Measurements from ENCODE around the gene OR8A1.

OR8A1 gene

DNA sequence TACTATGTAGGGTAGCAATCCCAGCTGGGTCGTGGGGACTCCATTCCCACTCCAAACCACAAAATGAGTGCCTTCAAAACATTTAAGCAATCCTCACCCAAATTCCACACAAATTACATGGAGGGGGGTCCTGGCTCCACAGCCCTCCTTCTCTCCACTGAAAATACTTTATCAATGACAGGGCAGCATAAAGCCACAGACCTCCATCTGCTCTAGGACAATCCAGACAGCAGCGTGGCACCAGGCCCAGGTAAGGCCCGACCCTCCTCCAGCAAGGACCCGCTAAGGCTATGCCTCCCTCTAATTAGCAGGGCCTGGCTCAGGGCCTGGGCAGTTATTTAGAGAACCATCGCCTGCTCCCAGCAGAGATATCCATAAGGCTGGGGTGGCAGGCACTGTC lies 41.3 kb downstream of the OR8A1 start, which contains the start of gene PANX3:
Gene PANX3 (plus strand): TSS at position 365 of the 400 bp plus-strand sequence. CDS start 129 bp downstream, outside the sequence.
- no peaks in the 10 kb centered on the region for H3K36me3 ChIP-seq (ENCODE audit: insufficient read depth, low read length)
- H3K4me3 ChIP-seq (ENCODE audit: low read depth, low read length, poor library complexity, severe bottlenecking) = no peak within 1 kb of the TSS
- no peaks in the 10 kb centered on the region for H3K4me1 ChIP-seq (ENCODE audit: insufficient read depth, low read length, severe bottlenecking)
- no peak within 1 kb of the TSS for H3K9ac ChIP-seq (ENCODE audit: low read length)
- H3F3A ChIP-seq (ENCODE audit: insufficient read depth, low read length) = no peaks in the 10 kb centered on the region
- H3K79me2 ChIP-seq (ENCODE audit: insufficient read depth, low read length) = no peaks in the 10 kb centered on the region
- no peak for TF ChIP-seq EZH2 (IDR thresholded peaks at IDR 0.05; ENCODE audit: borderline replicate concordance, low read length)
- TF ChIP-seq, protein P1, sequence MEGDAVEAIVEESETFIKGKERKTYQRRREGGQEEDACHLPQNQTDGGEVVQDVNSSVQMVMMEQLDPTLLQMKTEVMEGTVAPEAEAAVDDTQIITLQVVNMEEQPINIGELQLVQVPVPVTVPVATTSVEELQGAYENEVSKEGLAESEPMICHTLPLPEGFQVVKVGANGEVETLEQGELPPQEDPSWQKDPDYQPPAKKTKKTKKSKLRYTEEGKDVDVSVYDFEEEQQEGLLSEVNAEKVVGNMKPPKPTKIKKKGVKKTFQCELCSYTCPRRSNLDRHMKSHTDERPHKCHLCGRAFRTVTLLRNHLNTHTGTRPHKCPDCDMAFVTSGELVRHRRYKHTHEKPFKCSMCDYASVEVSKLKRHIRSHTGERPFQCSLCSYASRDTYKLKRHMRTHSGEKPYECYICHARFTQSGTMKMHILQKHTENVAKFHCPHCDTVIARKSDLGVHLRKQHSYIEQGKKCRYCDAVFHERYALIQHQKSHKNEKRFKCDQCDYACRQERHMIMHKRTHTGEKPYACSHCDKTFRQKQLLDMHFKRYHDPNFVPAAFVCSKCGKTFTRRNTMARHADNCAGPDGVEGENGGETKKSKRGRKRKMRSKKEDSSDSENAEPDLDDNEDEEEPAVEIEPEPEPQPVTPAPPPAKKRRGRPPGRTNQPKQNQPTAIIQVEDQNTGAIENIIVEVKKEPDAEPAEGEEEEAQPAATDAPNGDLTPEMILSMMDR (IDR thresholded peaks at IDR 0.05; ENCODE audit: low read length) = no peak
- H2AFZ ChIP-seq (ENCODE audit: low read length) = no peak within 1 kb of the TSS
- no peaks in the 10 kb centered on the region for H3K9me2 ChIP-seq (ENCODE audit: low read depth, low read length)
- no peaks in the 10 kb centered on the region for H4K20me1 ChIP-seq (ENCODE audit: insufficient read depth, low read length)
- no peak within 1 kb of the TSS for H3K4me2 ChIP-seq (ENCODE audit: low read length)
- no peaks in the 10 kb centered on the region for H3K9me3 ChIP-seq (ENCODE audit: low read length)
- no peak within 1 kb of the TSS for H3K27ac ChIP-seq (ENCODE audit: low read depth, low read length, poor library complexity, severe bottlenecking)
- no peaks in the 10 kb centered on the region for H3K27me3 ChIP-seq (ENCODE audit: insufficient read depth, low read length)

DNA sequence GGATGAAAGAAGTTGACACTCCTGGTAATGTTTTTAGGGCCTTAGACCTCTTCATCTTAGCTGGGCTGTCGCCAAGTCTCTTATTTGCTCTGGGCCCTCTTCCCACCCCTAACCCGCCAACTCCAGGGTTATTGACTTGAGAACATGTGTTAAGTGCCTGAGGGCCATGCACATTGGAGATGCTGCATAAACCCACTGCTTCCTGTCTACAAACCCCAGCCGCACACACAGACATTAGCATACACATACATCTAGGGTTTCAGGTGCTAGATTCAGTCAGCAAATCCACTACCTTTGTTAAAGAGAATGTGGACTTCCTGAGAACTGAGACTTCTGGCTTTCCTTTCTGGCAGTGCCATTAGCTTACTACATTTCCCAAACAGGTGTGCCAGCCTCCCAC lies 42.2 kb downstream of the OR8A1 start:
- Histone ChIP-seq H3K4me2 (ENCODE audit: low read length) (no peak overlapping the region), H3K4me3 (ENCODE audit: low read depth, low read length, poor library complexity, severe bottlenecking) (no peak overlapping the region), H2AFZ (ENCODE audit: low read length) (no peak overlapping the region), H3K36me3 (ENCODE audit: insufficient read depth, low read length) (no peaks in the 10 kb centered on the region), H4K20me1 (ENCODE audit: insufficient read depth, low read length) (no peaks in the 10 kb centered on the region), H3F3A (ENCODE audit: insufficient read depth, low read length) (no peaks in the 10 kb centered on the region), H3K27me3 (ENCODE audit: insufficient read depth, low read length) (no peaks in the 10 kb centered on the region), H3K9ac (ENCODE audit: low read length) (no peak overlapping the region), H3K9me3 (ENCODE audit: low read length) (no peaks in the 10 kb centered on the region), H3K4me1 (ENCODE audit: insufficient read depth, low read length, severe bottlenecking) (no peaks in the 10 kb centered on the region), H3K79me2 (ENCODE audit: insufficient read depth, low read length) (no peaks in the 10 kb centered on the region), H3K27ac (ENCODE audit: low read depth, low read length, poor library complexity, severe bottlenecking) (no peak overlapping the region), H3K9me2 (ENCODE audit: low read depth, low read length) (no peaks in the 10 kb centered on the region)
- TF ChIP-seq, protein P1 (IDR thresholded peaks at IDR 0.05; ENCODE audit: low read length) = no peak
- no peak for TF ChIP-seq EZH2 (IDR thresholded peaks at IDR 0.05; ENCODE audit: borderline replicate concordance, low read length)

DNA sequence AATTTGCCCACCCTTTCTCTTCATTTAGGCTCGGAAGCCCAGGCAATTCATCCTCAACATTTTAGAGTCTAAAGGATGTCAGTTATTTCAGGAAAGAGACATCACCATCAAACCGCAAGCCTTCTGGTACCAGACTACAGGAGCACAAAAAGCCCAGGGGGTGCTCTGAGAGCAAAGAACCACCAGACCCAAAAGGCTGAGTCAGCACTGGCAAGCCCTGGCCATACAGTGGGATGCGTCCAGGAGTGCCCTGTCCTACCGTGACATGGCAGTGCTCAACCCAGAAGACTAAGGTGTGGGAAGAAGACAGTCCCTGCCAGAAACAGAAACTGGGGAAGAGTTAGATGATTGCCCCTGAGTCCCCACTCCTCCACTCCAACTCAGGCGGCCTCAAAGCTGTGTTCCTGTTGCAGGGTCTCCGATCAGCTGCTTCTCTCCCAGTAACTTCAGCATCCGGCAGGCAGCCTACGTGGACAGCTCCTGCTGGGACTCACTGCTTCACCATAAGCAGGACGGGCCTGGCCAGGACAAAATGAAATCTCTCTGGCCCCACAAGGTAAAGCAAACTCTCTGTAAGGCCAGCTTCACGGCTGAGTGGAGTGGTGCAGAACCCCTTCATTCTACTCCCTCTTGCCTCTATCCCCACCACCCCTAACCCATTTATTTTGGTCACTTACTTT lies 42.9 kb downstream of the OR8A1 start:
- no peak for TF ChIP-seq EZH2 (IDR thresholded peaks at IDR 0.05; ENCODE audit: borderline replicate concordance, low read length)
- TF ChIP-seq, protein P1 (IDR thresholded peaks at IDR 0.05; ENCODE audit: low read length) = no peak
- Histone ChIP-seq H3K9me2 (ENCODE audit: low read depth, low read length) (no peaks in the 10 kb centered on the region), H2AFZ (ENCODE audit: low read length) (no peak overlapping the region)

More for the DNA sequence above, 42.9 kb downstream of the OR8A1 start:
- Histone ChIP-seq H4K20me1 (ENCODE audit: insufficient read depth, low read length) (no peaks in the 10 kb centered on the region), H3K9ac (ENCODE audit: low read length) (no peak overlapping the region), H3K4me3 (ENCODE audit: low read depth, low read length, poor library complexity, severe bottlenecking) (no peak overlapping the region), H3K27me3 (ENCODE audit: insufficient read depth, low read length) (no peaks in the 10 kb centered on the region), H3K9me3 (ENCODE audit: low read length) (no peaks in the 10 kb centered on the region), H3F3A (ENCODE audit: insufficient read depth, low read length) (no peaks in the 10 kb centered on the region), H3K36me3 (ENCODE audit: insufficient read depth, low read length) (no peaks in the 10 kb centered on the region), H3K4me2 (ENCODE audit: low read length) (no peak overlapping the region), H3K27ac (ENCODE audit: low read depth, low read length, poor library complexity, severe bottlenecking) (no peak overlapping the region), H3K4me1 (ENCODE audit: insufficient read depth, low read length, severe bottlenecking) (no peaks in the 10 kb centered on the region), H3K79me2 (ENCODE audit: insufficient read depth, low read length) (no peaks in the 10 kb centered on the region)
